Fibroblast of skin of left biceps (primary cell): ENCODE results near the gene TRIM49D1.
"Not testable (repeated sequence)": the region's sequence is repeated elsewhere in the genome, so short reads cannot be mapped to it uniquely, and the experiment has no call there.

Experiments used
- DNase-seq, 2 experiments: peaks; one replicate each; pipeline ENCODE4 v3.0.0-alpha.2; 2013; ENCODE audit warnings: low read depth in 2 of 2

The TRIM49D1 gene, protein sequence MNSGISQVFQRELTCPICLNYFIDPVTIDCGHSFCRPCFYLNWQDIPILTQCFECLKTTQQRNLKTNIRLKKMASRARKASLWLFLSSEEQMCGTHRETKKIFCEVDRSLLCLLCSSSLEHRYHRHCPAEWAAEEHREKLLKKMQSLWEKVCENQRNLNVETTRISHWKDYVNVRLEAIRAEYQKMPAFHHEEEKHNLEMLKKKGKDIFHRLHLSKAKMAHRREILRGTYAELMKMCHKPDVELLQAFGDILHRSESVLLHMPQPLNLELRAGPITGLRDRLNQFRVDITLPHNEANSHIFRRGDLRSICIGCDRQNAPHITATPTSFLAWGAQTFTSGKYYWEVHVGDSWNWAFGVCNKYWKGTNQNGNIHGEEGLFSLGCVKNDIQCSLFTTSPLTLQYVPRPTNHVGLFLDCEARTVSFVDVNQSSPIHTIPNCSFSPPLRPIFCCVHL

DNA sequence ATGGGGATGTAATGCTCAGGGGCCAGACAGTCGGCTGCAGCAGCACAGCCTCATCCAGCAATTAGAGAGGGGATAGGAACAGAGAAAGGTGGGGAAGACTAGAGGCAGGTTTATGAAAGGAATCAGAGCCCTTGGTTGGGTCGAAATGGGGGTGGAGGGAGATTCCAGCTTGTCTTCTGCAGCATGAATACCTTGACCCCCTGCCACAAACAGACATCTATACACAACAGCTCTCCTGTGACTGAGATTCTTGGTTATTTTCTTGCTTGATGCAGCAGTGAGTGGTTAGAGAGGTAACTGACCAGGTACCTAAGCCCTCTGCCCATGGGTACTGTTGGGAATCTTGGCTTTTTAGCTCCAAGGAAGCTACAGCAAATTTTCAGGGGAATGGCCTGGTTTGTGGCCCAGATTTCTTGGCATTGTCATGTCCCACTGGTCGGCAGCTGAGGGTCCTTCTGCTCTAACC, at the start of gene TRIM49D1:
TRIM49D1 (minus strand) TSS at position 51 of the 466 bp plus-strand sequence. CDS start 4,535 bp downstream, outside the sequence.
- DNase-seq = no peak

DNA sequence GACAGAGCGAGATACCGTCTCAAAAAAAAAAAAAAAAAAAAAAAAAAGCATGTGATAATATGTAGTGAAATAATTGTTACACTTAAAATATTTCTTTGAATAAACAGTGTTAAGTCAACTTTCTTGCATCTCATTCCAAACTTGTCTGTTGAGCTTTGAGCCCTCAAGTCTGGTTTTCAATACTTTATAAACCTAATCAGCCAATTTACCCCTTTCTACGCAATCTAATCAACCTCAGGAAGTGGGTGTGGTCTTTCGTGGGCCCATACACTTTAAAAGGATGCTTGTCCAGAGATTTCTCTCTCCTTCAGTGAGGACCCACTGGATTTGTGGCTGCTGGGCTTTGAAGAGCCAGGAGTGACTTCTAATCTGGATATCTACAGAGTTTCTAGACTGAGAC, 43.7 kb upstream of the TRIM49D1 start, which contains the start of gene TRIM64:
TRIM64 (plus strand) TSS at position 301 of the 400 bp plus-strand sequence. CDS start 2,467 bp downstream, outside the sequence.
- not testable (repeated sequence) for DNase-seq

DNA sequence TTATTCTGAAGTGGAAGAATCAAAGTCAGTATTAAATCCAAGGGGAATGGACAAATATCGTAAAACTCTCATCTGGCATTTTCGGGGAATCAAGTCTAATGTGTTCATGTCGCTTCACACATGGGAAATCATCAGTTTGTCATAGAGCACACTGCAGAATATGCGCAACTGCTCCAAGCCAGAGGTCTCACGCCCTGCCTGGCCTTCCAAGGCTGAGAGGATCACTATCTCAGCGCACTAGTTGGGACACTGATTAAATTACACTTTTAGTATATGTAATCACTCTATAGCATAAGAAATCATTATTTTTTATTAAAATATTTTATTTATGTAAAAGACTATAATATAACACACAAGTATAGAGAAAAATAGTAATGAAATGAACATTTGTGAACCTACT, 38.8 kb upstream of the TRIM49D1 start:
- DNase-seq = not testable (repeated sequence)

DNA sequence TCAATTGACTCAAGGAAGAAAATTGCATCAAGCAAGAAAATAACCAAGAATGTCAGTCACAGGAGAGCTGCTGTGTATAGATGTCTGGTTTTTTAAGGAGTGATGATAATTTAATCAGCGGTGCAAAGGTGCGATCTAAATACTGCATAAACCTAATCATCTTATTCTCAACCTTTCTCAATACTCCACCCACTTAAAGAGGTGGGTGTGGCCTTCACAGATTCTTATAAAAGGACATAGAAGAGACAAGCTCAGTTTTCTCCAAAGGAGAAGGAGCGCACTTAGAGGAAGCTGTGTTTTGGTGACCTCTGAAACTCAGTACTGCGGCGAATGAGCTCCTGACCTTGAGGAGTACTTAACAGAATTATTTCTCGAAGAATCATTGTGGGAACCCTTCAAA, 1.7 kb upstream of the TRIM49D1 start, which contains the start of gene TRIM49D2:
TRIM49D2 (plus strand) TSS at position 301 of the 400 bp plus-strand sequence. CDS start 2,698 bp downstream, outside the sequence.
- DNase-seq = not testable (repeated sequence)

DNA sequence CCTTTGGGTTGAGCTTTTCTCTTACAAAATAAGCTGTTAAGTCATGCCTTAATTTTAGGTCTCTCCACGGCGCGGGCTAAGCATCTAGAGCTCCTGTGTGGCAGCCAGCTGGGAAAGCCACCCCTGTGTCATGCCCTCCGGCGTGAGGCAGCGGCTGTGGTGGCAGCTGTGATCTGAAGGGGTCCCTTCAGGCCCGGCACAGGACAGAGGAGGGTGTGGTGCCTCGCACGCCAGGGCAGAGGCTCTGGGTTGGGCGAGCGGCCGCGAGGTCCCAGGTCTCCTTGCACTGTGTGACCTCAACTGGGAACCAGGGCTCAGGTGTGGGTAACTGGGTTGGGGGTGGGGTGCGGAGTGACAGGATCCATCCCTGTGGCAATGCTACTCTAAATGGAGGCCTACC, 21.2 kb downstream of the TRIM49D1 start:
- DNase-seq = not testable (repeated sequence)

DNA sequence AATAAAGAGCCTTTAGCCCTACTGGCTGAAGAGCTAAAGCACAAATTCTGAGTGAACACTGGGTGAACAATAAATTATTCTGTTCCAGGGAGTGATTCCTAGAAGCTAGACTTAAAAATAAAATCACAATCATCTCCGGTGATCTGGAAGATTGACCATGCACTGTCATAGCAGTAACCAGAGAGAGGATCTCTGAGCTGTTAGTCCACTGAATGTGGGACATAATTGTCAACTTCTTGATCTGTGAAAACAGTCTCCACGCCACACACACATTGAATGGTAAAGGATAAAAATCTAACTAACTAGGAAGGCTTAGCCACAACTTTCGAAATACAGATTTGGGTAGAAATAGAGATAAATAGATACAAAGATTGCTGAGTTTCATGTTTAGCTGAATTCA, 28.8 kb downstream of the TRIM49D1 start:
- DNase-seq = not testable (repeated sequence)

DNA sequence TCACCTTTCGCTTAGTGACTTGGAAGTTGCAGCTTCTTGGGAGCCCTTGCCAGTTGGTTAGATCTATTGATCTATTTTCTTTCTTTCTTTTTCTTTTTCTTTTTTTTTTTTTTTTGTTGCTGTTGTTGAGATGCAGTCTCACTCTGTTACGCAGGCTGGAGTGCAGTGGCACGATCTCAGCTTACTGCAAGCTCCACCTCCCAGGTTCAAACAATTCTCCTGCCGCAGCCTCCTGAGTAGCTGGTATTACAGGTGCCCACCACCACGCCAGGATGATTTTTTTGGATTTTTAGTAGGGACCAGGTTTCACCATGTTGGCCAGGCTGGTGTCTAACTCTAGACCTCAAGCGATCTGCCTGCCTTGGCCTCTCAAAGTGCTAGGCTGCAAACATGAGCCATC, 44.5 kb downstream of the TRIM49D1 start:
- not testable (repeated sequence) for DNase-seq

DNA sequence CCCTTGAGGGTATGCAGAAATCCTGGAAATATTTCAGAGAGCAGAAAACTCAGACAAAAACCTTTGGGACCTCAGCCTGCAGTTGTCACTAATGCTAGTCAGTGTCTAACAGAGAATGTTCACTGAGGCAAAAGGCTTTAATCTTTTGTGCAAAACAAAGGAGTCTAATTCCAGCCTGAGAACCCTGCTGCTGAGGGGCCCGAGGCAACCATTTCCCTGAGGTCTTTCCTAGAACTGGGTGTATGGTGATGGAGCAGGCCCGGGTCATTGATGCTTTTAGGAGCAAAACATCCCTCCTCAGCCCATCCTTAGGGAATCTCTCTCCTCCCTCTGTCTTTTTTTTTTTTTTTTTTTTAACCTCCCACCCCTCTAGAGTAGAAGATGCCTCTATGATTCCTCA, 49.5 kb downstream of the TRIM49D1 start:
- DNase-seq = not testable (repeated sequence)

DNA sequence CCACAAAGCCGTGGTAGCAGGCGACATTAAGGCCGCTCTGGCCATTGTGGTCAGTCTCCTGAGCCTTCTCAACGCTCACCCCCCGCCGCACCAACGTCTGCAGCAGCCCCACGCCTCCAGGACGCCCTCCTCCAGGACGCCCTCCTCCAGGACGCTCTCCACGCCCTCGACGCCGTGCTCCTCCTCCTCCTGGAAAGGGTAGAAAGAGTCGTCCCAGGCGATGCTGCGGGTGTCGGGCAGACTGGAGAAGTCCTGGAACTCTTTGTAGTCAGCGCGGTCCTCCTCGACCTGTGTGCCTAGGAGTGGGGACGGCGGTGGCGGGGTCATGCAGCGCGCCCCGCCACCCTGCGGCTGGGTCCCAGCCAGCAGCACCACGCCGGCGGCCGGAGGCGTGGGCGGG, 56.8 kb downstream of the TRIM49D1 start:
- not testable (repeated sequence) for DNase-seq

DNA sequence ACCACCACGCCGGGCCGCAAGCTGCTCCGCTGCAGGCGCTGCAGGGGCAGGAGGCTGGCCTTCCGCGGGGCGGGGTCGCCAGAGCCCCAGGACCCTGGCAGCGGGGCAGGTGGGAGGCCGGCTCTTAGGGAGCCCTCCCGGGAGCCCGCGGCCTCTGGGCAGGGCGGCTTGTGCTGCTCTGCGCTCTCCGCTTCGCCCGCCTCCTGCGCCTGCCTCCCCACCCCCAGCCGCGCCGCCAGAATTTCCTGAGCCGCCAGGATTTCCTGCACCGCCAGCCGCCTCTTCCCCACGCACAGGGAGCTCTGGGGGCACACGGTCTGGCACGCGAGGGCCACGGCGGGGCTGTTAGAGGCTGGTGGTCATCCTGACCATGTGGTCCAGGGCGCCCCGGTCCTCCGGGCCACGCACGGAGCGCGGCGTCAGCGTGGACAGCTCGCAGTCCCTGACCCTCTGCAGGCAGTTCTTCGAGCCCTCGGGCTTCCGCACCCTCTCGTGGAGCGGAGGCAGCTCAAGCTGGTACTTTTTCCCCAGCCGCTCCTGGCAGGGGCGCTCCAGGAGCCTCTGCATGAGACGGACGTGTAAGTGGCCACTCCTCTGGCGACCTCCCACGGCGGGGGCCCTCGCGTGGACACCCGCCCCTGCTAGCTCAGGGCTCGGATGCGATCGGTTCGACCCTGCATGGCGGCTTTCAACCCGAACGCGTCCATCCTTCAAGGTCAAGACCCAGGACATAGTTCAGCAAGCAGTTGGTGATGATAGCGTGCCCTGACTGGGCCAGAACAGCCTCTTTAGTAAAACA, 57.9 kb downstream of the TRIM49D1 start:
- not testable (repeated sequence) for DNase-seq
